ENCODE data around the gene AKAP6.

The AKAP6 gene

DNA sequence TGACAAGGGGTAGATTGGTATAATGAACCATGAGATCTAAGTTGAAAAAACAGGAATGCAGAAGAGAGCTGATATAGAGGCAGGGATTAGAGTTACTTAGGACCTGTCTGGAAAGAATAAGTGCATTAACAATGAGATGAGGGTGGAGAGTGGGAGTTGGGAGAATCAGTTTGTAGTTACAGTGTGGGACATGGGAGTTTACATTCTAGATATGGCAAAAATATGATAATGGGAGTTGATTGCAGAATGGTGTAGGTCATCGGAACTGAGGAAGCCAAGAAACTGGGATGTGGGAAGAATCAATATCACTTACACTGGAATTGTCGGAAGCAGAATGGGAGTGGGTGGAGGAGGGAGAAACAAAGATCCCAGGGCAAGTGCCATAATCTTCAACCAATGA, 308.5 kb downstream of the AKAP6 start:
- Histone ChIP-seq H3K9me3 (ENCODE audit: control insufficient read depth, insufficient read depth, low read length) (no peaks in the 10 kb centered on the region), H3K79me2 (ENCODE audit: control insufficient read depth, low read length) (no peaks in the 10 kb centered on the region), H3K4me1 (ENCODE audit: control insufficient read depth, low read length) (no peaks in the 10 kb centered on the region), H3F3A (ENCODE audit: control insufficient read depth, insufficient read depth) (no peaks in the 10 kb centered on the region), H3K4me2 (ENCODE audit: low read length) (no peak overlapping the region), H3K36me3 (ENCODE audit: control insufficient read depth, low read length) (no peaks in the 10 kb centered on the region), H4K20me1 (ENCODE audit: control insufficient read depth, insufficient read depth, low read depth, low read length) (no peaks in the 10 kb centered on the region), H3K9me2 (replicated peaks; ENCODE audit: control insufficient read depth, low read length) (no peaks in the 10 kb centered on the region), H3K27ac (ENCODE audit: low read depth, low read length) (no peak overlapping the region), H3K27me3 (ENCODE audit: control insufficient read depth, low read length) (no peaks in the 10 kb centered on the region), H3K4me3 (ENCODE audit: low read length) (no peak overlapping the region)
- no peak for TF ChIP-seq EZH2phosphoT487 (IDR thresholded peaks at IDR 0.05; ENCODE audit: borderline replicate concordance, low read length)
- TF ChIP-seq, protein P1, sequence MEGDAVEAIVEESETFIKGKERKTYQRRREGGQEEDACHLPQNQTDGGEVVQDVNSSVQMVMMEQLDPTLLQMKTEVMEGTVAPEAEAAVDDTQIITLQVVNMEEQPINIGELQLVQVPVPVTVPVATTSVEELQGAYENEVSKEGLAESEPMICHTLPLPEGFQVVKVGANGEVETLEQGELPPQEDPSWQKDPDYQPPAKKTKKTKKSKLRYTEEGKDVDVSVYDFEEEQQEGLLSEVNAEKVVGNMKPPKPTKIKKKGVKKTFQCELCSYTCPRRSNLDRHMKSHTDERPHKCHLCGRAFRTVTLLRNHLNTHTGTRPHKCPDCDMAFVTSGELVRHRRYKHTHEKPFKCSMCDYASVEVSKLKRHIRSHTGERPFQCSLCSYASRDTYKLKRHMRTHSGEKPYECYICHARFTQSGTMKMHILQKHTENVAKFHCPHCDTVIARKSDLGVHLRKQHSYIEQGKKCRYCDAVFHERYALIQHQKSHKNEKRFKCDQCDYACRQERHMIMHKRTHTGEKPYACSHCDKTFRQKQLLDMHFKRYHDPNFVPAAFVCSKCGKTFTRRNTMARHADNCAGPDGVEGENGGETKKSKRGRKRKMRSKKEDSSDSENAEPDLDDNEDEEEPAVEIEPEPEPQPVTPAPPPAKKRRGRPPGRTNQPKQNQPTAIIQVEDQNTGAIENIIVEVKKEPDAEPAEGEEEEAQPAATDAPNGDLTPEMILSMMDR (IDR thresholded peaks at IDR 0.05; ENCODE audit: low read depth, low read length, poor library complexity, severe bottlenecking), result no peak

DNA sequence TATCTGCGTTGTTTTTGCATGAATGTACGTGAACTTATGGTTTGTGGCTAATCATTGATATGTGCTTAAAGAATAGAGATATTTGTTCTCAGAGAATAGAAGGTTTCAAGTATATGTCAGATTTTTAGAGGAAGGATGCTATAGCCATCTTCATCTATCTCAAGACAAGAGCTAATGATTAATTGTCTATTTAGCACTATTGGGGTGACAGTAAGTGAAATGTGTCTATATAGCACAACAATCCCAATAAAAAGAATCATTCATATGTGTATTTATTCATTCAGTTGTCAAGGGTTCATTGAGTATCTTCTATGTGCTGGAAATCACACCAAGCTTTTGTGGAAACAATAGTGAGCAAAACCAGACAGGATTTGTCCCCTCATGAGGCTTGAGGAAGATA, 310.1 kb downstream of the AKAP6 start:
- Histone ChIP-seq H3K9me3 (ENCODE audit: control insufficient read depth, insufficient read depth, low read length) (no peaks in the 10 kb centered on the region), H3K36me3 (ENCODE audit: control insufficient read depth, low read length) (no peaks in the 10 kb centered on the region), H3K4me2 (ENCODE audit: low read length) (no peak overlapping the region), H3F3A (ENCODE audit: control insufficient read depth, insufficient read depth) (no peaks in the 10 kb centered on the region), H3K79me2 (ENCODE audit: control insufficient read depth, low read length) (no peaks in the 10 kb centered on the region), H3K4me1 (ENCODE audit: control insufficient read depth, low read length) (no peaks in the 10 kb centered on the region), H4K20me1 (ENCODE audit: control insufficient read depth, insufficient read depth, low read depth, low read length) (no peaks in the 10 kb centered on the region), H3K4me3 (ENCODE audit: low read length) (no peak overlapping the region), H3K27me3 (ENCODE audit: control insufficient read depth, low read length) (no peaks in the 10 kb centered on the region), H3K27ac (ENCODE audit: low read depth, low read length) (no peak overlapping the region), H3K9me2 (replicated peaks; ENCODE audit: control insufficient read depth, low read length) (no peaks in the 10 kb centered on the region)
- TF ChIP-seq EZH2phosphoT487 (IDR thresholded peaks at IDR 0.05; ENCODE audit: borderline replicate concordance, low read length), result no peak
- TF ChIP-seq, protein P1 (IDR thresholded peaks at IDR 0.05; ENCODE audit: low read depth, low read length, poor library complexity, severe bottlenecking), result no peak

DNA sequence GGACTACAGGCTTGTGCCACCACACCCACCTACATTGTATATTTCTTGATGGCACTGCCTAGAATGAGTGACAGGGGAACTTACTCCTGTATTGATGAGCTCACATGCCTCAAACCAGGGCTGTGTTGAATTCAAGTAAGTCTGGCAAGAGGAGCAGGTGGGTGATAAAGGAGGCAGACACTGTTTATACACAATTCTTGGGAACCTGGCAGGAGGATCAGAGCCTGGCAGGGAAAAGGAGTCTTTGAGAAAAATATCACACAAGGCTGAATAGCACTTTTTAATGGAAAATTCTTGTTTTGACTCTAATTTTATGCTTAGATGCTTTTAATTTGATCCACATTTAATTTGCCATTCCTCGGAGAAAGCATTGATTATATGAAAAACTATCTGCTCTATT, 316.5 kb downstream of the AKAP6 start:
- H3K4me2 ChIP-seq (ENCODE audit: low read length), result no peak overlapping the region
- no peak overlapping the region for H3K27ac ChIP-seq (ENCODE audit: low read depth, low read length)
- no peaks in the 10 kb centered on the region for H3K9me3 ChIP-seq (ENCODE audit: control insufficient read depth, insufficient read depth, low read length)
- H3K27me3 ChIP-seq (ENCODE audit: control insufficient read depth, low read length), result no peaks in the 10 kb centered on the region
- no peaks in the 10 kb centered on the region for H3K36me3 ChIP-seq (ENCODE audit: control insufficient read depth, low read length)
- no peaks in the 10 kb centered on the region for H3K79me2 ChIP-seq (ENCODE audit: control insufficient read depth, low read length)
- H3K4me3 ChIP-seq (ENCODE audit: low read length), result no peak overlapping the region
- H3F3A ChIP-seq (ENCODE audit: control insufficient read depth, insufficient read depth), result no peaks in the 10 kb centered on the region
- H4K20me1 ChIP-seq (ENCODE audit: control insufficient read depth, insufficient read depth, low read depth, low read length), result no peaks in the 10 kb centered on the region
- H3K9me2 ChIP-seq (replicated peaks; ENCODE audit: control insufficient read depth, low read length), result no peaks in the 10 kb centered on the region
- TF ChIP-seq, protein P1 (IDR thresholded peaks at IDR 0.05; ENCODE audit: low read depth, low read length, poor library complexity, severe bottlenecking), result no peak
- TF ChIP-seq EZH2phosphoT487 (IDR thresholded peaks at IDR 0.05; ENCODE audit: borderline replicate concordance, low read length), result no peak
- no peaks in the 10 kb centered on the region for H3K4me1 ChIP-seq (ENCODE audit: control insufficient read depth, low read length)

DNA sequence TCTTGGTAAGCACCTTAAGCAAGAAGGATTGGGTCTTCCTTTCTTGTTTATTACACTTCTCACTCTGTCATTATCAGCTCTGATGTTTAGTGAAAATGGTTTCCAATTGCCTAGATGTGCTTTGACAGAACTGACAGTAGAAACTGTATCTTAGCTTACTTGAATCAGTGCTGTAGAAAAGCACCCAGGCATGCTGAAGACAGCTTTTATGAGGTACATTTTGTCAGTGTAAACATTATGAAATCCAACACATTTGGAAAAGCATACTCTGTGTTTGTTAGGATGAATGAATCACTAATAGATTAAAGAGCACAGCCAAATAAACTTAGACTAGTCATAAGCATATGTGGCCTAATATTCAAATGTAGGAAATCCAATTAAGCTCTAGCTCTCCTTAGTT, 319.3 kb downstream of the AKAP6 start:
- no peaks in the 10 kb centered on the region for H3K4me1 ChIP-seq (ENCODE audit: control insufficient read depth, low read length)
- no peaks in the 10 kb centered on the region for H3K9me3 ChIP-seq (ENCODE audit: control insufficient read depth, insufficient read depth, low read length)
- H4K20me1 ChIP-seq (ENCODE audit: control insufficient read depth, insufficient read depth, low read depth, low read length), result no peaks in the 10 kb centered on the region
- no peaks in the 10 kb centered on the region for H3K36me3 ChIP-seq (ENCODE audit: control insufficient read depth, low read length)
- no peaks in the 10 kb centered on the region for H3K79me2 ChIP-seq (ENCODE audit: control insufficient read depth, low read length)
- no peak overlapping the region for H3K4me2 ChIP-seq (ENCODE audit: low read length)
- no peaks in the 10 kb centered on the region for H3K27me3 ChIP-seq (ENCODE audit: control insufficient read depth, low read length)
- H3K27ac ChIP-seq (ENCODE audit: low read depth, low read length), result no peak overlapping the region
- no peak overlapping the region for H3K4me3 ChIP-seq (ENCODE audit: low read length)
- H3K9me2 ChIP-seq (replicated peaks; ENCODE audit: control insufficient read depth, low read length), result no peaks in the 10 kb centered on the region
- TF ChIP-seq, protein P1 (IDR thresholded peaks at IDR 0.05; ENCODE audit: low read depth, low read length, poor library complexity, severe bottlenecking), result no peak
- no peak for TF ChIP-seq EZH2phosphoT487 (IDR thresholded peaks at IDR 0.05; ENCODE audit: borderline replicate concordance, low read length)
- H3F3A ChIP-seq (ENCODE audit: control insufficient read depth, insufficient read depth), result no peaks in the 10 kb centered on the region
